HG03460 (cell line): ENCODE data around the gene ALKBH8.
A peak's percentile ranks its signal among the peaks of the same experiment; 100 is the strongest.
"Not testable (repeated sequence)": the region's sequence is repeated elsewhere in the genome, so short reads cannot be mapped to it uniquely, and the experiment has no call there.

Experiments used
- ATAC-seq: cut with Tn5 transposase; IDR thresholded peaks from one replicate; pipeline ENCODE4 v1.9.1; 2021; ENCODE audit not compliant: unreplicated experiment

The ALKBH8 gene

GRCh38 chr11:107577346-107577711 lies 11.8 kb upstream of the ALKBH8 start:
- ATAC-seq = no peak

- ATAC-seq = not testable (repeated sequence)
Measured at GRCh38 chr11:107576497-107577345, 11.2 kb upstream of the ALKBH8 start.

- ATAC-seq = no peak
Measured at GRCh38 chr11:107573438-107573837, 7.9 kb upstream of the ALKBH8 start.

- no peak for ATAC-seq
Measured at GRCh38 chr11:107570015-107570414, 4.5 kb upstream of the ALKBH8 start.

- no peak for ATAC-seq
Measured at GRCh38 chr11:107567739-107568335, 2.3 kb upstream of the ALKBH8 start.

GRCh38 chr11:107566569-107566968 lies 1.0 kb upstream of the ALKBH8 start:
- no peak for ATAC-seq

GRCh38 chr11:107565955-107566501 lies 493 bp upstream of the ALKBH8 start:
- not testable (repeated sequence) for ATAC-seq

- peak; percentile 5 for ATAC-seq
Measured at GRCh38 chr11:107564877-107565218, 687 bp downstream of the ALKBH8 start.

GRCh38 chr11:107563702-107564101 lies 1.8 kb downstream of the ALKBH8 start:
- peak; percentile 30 for ATAC-seq

- ATAC-seq = no peak
Measured at GRCh38 chr11:107562647-107563208, 2.8 kb downstream of the ALKBH8 start.

- no peak for ATAC-seq
Measured at GRCh38 chr11:107561688-107562087, 3.8 kb downstream of the ALKBH8 start.

- ATAC-seq = no peak
Measured at GRCh38 chr11:107550304-107550703, 15.2 kb downstream of the ALKBH8 start.

- ATAC-seq = no peak
Measured at GRCh38 chr11:107549954-107550285, 15.6 kb downstream of the ALKBH8 start.

- no peak for ATAC-seq
Measured at GRCh38 chr11:107549253-107549953, 16.1 kb downstream of the ALKBH8 start.

GRCh38 chr11:107547961-107548360 lies 17.6 kb downstream of the ALKBH8 start:
- ATAC-seq = no peak

GRCh38 chr11:107545101-107545514 lies 20.4 kb downstream of the ALKBH8 start:
- no peak for ATAC-seq

GRCh38 chr11:107538821-107539220 lies 26.7 kb downstream of the ALKBH8 start:
- ATAC-seq = no peak

- no peak for ATAC-seq
Measured at GRCh38 chr11:107538239-107538638, 27.3 kb downstream of the ALKBH8 start.

- ATAC-seq = not testable (repeated sequence)
Measured at GRCh38 chr11:107537155-107537554, 28.4 kb downstream of the ALKBH8 start.

GRCh38 chr11:107526197-107526596 lies 39.3 kb downstream of the ALKBH8 start:
- ATAC-seq = no peak

- no peak for ATAC-seq
Measured at GRCh38 chr11:107508858-107509244, 56.7 kb downstream of the ALKBH8 start.
